HepG2 (cell line): ENCODE measurements around the gene PROC. TPM values are rescaled to one million over a fixed set of nuclear protein-coding genes. Genes with fewer than 3 reads are reported as not detected.

Source experiments
- AGO2 ChIP-seq: fragments of 200-400 bp; formaldehyde crosslinking; optimal IDR thresholded peaks from 2 replicates; pipeline ENCODE3; 2017; ENCODE audit warnings: mild to moderate bottlenecking, low read depth, low read length, moderate library complexity
- ATF7 ChIP-seq, 2 experiments: fragments of 450-650 bp in 1 of 2; sonication (generic) in 1 of 2; formaldehyde crosslinking in 1 of 2; IDR thresholded peaks; 2 replicates each; pipeline versions ENCODE4 v1.4.0 to v1.6.1; 2016 to 2020; ENCODE audit warnings: antibody characterized with exemption in 1 of 2, mild to moderate bottlenecking in 1 of 2, missing genetic modification reagents in 1 of 2
- BRCA1 ChIP-seq: sonication (generic); formaldehyde crosslinking; IDR thresholded peaks from 2 replicates; pipeline ENCODE4 v1.4.0; 2020; ENCODE audit warnings: missing genetic modification reagents
- CEBPG ChIP-seq: IDR thresholded peaks from 2 replicates; pipeline ENCODE4 v1.6.1; 2016
- HNF4A ChIP-seq: sonication (generic); formaldehyde crosslinking; IDR thresholded peaks from 2 replicates; pipeline ENCODE4 v1.4.0; 2020; ENCODE audit warnings: missing genetic modification reagents
- KDM2A ChIP-seq: sonication (generic); formaldehyde crosslinking; IDR thresholded peaks from 2 replicates; pipeline ENCODE4 v1.4.0; 2020; ENCODE audit warnings: low read depth, missing genetic modification reagents, borderline replicate concordance
- RBM39 ChIP-seq: fragments of 200-400 bp; formaldehyde crosslinking; IDR thresholded peaks from one replicate; pipeline ENCODE4 v1.6.1; 2018; ENCODE audit warnings: antibody characterized with exemption, mild to moderate bottlenecking, low read depth, low read length; ENCODE audit not compliant: poor library complexity, severe bottlenecking
- RFXAP ChIP-seq: sonication (generic); formaldehyde crosslinking; IDR thresholded peaks from 2 replicates; pipeline ENCODE4 v1.4.0; 2020; ENCODE audit warnings: missing genetic modification reagents, borderline replicate concordance
- ZFYVE20 ChIP-seq: sonication (generic); formaldehyde crosslinking; IDR thresholded peaks from 2 replicates; pipeline ENCODE4 v1.8.0; 2023; ENCODE audit warnings: low read depth, mild to moderate bottlenecking, moderate library complexity, missing genetic modification reagents, borderline replicate concordance
- ZNF446 ChIP-seq: sonication (generic); formaldehyde crosslinking; IDR thresholded peaks from 2 replicates; pipeline ENCODE4 v1.5.0; 2020; ENCODE audit warnings: mild to moderate bottlenecking, missing genetic modification reagents
- ZSCAN25 ChIP-seq: sonication (generic); formaldehyde crosslinking; IDR thresholded peaks from 2 replicates; pipeline ENCODE4 v1.8.0; 2022; ENCODE audit warnings: mild to moderate bottlenecking, missing genetic modification reagents
- polyA plus RNA-seq, 8 experiments: library from polyadenylated mRNA; depleted of rRNA in 3 of 8; stranded (reverse) in 7 of 8; unstranded in 1 of 8; fragments of >200 nt; fragmentation: Illumina TruSeq in 4 of 8; extraction: Trizol in 4 of 8; gene quantifications; 2 replicates each; pipeline versions ENCODE4 v1.2.1 to v1.2.3, GENCODE V29; 2011 to 2016; ENCODE audit warnings: low read depth in 4 of 8, missing spikeins in 1 of 8, mixed read lengths in 1 of 8; ENCODE audit not compliant: insufficient read depth in 1 of 8
- total RNA-seq, 5 experiments: library from RNA; depleted of rRNA; stranded (reverse); fragments of >200 nt; fragmentation: Illumina TruSeq; extraction: Trizol; gene quantifications; 2 replicates each; pipeline ENCODE4 v1.2.3, GENCODE V29; 2016; ENCODE audit warnings: low read depth in 1 of 5
- TF ChIP-seq, protein P1 (sequence below): sonication (generic); formaldehyde crosslinking; IDR thresholded peaks from 2 replicates; pipeline ENCODE4 v1.4.0; 2020; ENCODE audit warnings: missing genetic modification reagents
- TF ChIP-seq, protein P2 (sequence below): sonication (generic); formaldehyde crosslinking; IDR thresholded peaks from 2 replicates; pipeline ENCODE4 v1.4.0; 2020; ENCODE audit warnings: missing genetic modification reagents
- TF ChIP-seq, protein P3 (sequence below): sonication (generic); formaldehyde crosslinking; IDR thresholded peaks from 2 replicates; pipeline ENCODE4 v1.9.0; 2021; ENCODE audit warnings: mild to moderate bottlenecking, missing genetic modification reagents
- TF ChIP-seq, protein P4 (sequence below): IDR thresholded peaks from 2 replicates; pipeline ENCODE4 v1.6.1; 2016; ENCODE audit warnings: low read depth
- TF ChIP-seq, protein P5 (sequence below): sonication (generic); formaldehyde crosslinking; IDR thresholded peaks from 2 replicates; pipeline ENCODE4 v1.5.0; 2020; ENCODE audit warnings: missing genetic modification reagents

PROC gene
- total and polyA plus RNA-seq, 2 of the 13 experiments (the other 11 are each of a cell fraction or from before 2014, with no cell fraction given): 134 to 185 TPM

GRCh38 chr2:127419448-127420038, 1.3 kb downstream of the PROC start (continued):
- TF ChIP-seq RFXAP (0 out of 2 replicates have a peak, but pooled peaks have one; percentile 19), ZFYVE20 (CRISPR knock-in tag) (0 out of 2 replicates have a peak, but pooled peaks have one; percentile 42), RBM39 (peak; percentile 65), KDM2A (CRISPR knock-in tag) (peak; percentile 28), BRCA1 (CRISPR knock-in tag) (no peak), AGO2 (peak; percentile 86), ATF7 (IDR thresholded peaks at IDR 0.05) (no peak), ATF7 (CRISPR knock-in tag; IDR thresholded peaks at IDR 0.05) (no peak), CEBPG (peak; percentile 54; the same call in 1 of the 2 replicates), HNF4A (CRISPR knock-in tag) (peak; percentile 62), ZNF446 (CRISPR knock-in tag) (peak; percentile 51; the same call in 1 of the 2 replicates), ZSCAN25 (CRISPR knock-in tag) (no peak; the same call in 1 of the 2 replicates)
- TF ChIP-seq, protein P1, sequence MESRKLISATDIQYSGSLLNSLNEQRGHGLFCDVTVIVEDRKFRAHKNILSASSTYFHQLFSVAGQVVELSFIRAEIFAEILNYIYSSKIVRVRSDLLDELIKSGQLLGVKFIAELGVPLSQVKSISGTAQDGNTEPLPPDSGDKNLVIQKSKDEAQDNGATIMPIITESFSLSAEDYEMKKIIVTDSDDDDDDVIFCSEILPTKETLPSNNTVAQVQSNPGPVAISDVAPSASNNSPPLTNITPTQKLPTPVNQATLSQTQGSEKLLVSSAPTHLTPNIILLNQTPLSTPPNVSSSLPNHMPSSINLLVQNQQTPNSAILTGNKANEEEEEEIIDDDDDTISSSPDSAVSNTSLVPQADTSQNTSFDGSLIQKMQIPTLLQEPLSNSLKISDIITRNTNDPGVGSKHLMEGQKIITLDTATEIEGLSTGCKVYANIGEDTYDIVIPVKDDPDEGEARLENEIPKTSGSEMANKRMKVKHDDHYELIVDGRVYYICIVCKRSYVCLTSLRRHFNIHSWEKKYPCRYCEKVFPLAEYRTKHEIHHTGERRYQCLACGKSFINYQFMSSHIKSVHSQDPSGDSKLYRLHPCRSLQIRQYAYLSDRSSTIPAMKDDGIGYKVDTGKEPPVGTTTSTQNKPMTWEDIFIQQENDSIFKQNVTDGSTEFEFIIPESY (CRISPR knock-in tag): peak; percentile 98
- TF ChIP-seq, protein P2, sequence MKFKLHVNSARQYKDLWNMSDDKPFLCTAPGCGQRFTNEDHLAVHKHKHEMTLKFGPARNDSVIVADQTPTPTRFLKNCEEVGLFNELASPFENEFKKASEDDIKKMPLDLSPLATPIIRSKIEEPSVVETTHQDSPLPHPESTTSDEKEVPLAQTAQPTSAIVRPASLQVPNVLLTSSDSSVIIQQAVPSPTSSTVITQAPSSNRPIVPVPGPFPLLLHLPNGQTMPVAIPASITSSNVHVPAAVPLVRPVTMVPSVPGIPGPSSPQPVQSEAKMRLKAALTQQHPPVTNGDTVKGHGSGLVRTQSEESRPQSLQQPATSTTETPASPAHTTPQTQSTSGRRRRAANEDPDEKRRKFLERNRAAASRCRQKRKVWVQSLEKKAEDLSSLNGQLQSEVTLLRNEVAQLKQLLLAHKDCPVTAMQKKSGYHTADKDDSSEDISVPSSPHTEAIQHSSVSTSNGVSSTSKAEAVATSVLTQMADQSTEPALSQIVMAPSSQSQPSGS: 0 out of 2 replicates have a peak, but pooled peaks have one; percentile 19
- TF ChIP-seq, protein P3, sequence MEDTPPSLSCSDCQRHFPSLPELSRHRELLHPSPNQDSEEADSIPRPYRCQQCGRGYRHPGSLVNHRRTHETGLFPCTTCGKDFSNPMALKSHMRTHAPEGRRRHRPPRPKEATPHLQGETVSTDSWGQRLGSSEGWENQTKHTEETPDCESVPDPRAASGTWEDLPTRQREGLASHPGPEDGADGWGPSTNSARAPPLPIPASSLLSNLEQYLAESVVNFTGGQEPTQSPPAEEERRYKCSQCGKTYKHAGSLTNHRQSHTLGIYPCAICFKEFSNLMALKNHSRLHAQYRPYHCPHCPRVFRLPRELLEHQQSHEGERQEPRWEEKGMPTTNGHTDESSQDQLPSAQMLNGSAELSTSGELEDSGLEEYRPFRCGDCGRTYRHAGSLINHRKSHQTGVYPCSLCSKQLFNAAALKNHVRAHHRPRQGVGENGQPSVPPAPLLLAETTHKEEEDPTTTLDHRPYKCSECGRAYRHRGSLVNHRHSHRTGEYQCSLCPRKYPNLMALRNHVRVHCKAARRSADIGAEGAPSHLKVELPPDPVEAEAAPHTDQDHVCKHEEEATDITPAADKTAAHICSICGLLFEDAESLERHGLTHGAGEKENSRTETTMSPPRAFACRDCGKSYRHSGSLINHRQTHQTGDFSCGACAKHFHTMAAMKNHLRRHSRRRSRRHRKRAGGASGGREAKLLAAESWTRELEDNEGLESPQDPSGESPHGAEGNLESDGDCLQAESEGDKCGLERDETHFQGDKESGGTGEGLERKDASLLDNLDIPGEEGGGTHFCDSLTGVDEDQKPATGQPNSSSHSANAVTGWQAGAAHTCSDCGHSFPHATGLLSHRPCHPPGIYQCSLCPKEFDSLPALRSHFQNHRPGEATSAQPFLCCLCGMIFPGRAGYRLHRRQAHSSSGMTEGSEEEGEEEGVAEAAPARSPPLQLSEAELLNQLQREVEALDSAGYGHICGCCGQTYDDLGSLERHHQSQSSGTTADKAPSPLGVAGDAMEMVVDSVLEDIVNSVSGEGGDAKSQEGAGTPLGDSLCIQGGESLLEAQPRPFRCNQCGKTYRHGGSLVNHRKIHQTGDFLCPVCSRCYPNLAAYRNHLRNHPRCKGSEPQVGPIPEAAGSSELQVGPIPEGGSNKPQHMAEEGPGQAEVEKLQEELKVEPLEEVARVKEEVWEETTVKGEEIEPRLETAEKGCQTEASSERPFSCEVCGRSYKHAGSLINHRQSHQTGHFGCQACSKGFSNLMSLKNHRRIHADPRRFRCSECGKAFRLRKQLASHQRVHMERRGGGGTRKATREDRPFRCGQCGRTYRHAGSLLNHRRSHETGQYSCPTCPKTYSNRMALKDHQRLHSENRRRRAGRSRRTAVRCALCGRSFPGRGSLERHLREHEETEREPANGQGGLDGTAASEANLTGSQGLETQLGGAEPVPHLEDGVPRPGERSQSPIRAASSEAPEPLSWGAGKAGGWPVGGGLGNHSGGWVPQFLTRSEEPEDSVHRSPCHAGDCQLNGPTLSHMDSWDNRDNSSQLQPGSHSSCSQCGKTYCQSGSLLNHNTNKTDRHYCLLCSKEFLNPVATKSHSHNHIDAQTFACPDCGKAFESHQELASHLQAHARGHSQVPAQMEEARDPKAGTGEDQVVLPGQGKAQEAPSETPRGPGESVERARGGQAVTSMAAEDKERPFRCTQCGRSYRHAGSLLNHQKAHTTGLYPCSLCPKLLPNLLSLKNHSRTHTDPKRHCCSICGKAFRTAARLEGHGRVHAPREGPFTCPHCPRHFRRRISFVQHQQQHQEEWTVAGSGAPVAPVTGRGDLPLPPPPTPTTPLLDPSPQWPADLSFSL (CRISPR knock-in tag): peak; percentile 50; the same call in 1 of the 2 replicates
- TF ChIP-seq, protein P4, sequence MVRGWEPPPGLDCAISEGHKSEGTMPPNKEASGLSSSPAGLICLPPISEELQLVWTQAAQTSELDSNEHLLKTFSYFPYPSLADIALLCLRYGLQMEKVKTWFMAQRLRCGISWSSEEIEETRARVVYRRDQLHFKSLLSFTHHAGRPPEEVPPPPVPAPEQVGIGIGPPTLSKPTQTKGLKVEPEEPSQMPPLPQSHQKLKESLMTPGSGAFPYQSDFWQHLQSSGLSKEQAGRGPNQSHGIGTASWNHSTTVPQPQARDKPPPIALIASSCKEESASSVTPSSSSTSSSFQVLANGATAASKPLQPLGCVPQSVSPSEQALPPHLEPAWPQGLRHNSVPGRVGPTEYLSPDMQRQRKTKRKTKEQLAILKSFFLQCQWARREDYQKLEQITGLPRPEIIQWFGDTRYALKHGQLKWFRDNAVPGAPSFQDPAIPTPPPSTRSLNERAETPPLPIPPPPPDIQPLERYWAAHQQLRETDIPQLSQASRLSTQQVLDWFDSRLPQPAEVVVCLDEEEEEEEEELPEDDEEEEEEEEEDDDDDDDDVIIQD (CRISPR knock-in tag): 0 out of 2 replicates have a peak, but pooled peaks have one; percentile 13
- TF ChIP-seq, protein P5, sequence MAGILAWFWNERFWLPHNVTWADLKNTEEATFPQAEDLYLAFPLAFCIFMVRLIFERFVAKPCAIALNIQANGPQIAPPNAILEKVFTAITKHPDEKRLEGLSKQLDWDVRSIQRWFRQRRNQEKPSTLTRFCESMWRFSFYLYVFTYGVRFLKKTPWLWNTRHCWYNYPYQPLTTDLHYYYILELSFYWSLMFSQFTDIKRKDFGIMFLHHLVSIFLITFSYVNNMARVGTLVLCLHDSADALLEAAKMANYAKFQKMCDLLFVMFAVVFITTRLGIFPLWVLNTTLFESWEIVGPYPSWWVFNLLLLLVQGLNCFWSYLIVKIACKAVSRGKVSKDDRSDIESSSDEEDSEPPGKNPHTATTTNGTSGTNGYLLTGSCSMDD (CRISPR knock-in tag): no peak
